ENCODE results near the gene SH2D3A. TPM values are rescaled to one million over a fixed set of nuclear protein-coding genes. Genes with fewer than 3 reads are reported as not detected.

Gene SH2D3A
- total and polyA plus RNA-seq, 4 donors: 0.20 to 1.7 (median 0.89) TPM

- no peaks in the 10 kb centered on the region for H3K27me3 ChIP-seq (ENCODE audit: control insufficient read depth, insufficient read depth, low read length)
- WGBS (ENCODE audit: insufficient coverage): 0% methylated on average over 36 of the region's 46 CpGs
- H3K4me3 ChIP-seq (ENCODE audit: low read depth, low read length): peak overlapping the region; percentile 65
- no peaks in the 10 kb centered on the region for H3K9me3 ChIP-seq (ENCODE audit: control insufficient read depth, insufficient read depth, low read length)
- H3K4me1 ChIP-seq (ENCODE audit: control insufficient read depth, insufficient read depth, low read length): peaks cover 58% of the 10 kb centered on the region
- H3K27ac ChIP-seq (ENCODE audit: low read depth, low read length): peak overlapping the region; percentile 47
- peaks cover 16% of the 10 kb centered on the region for H3K36me3 ChIP-seq (ENCODE audit: control insufficient read depth, insufficient read depth, low read length)
- DNase-seq (ENCODE audit: low read depth in 4 of 6, low spot score in 6 of 6): peak in 1 of 6 donors; percentile 62
Observed at GRCh38 chr19:6740589-6741343, 26.5 kb downstream of the SH2D3A start.

GRCh38 chr19:6739883-6740588, 27.2 kb downstream of the SH2D3A start:
- no peaks in the 10 kb centered on the region for H3K27me3 ChIP-seq (ENCODE audit: control insufficient read depth, insufficient read depth, low read length)
- H3K4me3 ChIP-seq (ENCODE audit: low read depth, low read length): peak overlapping the region; percentile 65
- peaks cover 61% of the 10 kb centered on the region for H3K4me1 ChIP-seq (ENCODE audit: control insufficient read depth, insufficient read depth, low read length)
- WGBS (ENCODE audit: insufficient coverage): 0% methylated on average over 14 of the region's 34 CpGs
- peak overlapping the region; percentile 47 for H3K27ac ChIP-seq (ENCODE audit: low read depth, low read length)
- peaks cover 18% of the 10 kb centered on the region for H3K36me3 ChIP-seq (ENCODE audit: control insufficient read depth, insufficient read depth, low read length)
- DNase-seq (ENCODE audit: low read depth in 4 of 6, low spot score in 6 of 6): peak in 1 of 6 donors; percentile 37
- no peaks in the 10 kb centered on the region for H3K9me3 ChIP-seq (ENCODE audit: control insufficient read depth, insufficient read depth, low read length)

- DNase-seq (ENCODE audit: low read depth in 4 of 6, low spot score in 6 of 6): peak; percentile 65 to 96 (median 83)
- Histone ChIP-seq H3K9me3 (ENCODE audit: control insufficient read depth, insufficient read depth, low read length) (no peaks in the 10 kb centered on the region), H3K27me3 (ENCODE audit: control insufficient read depth, insufficient read depth, low read length) (no peaks in the 10 kb centered on the region), H3K27ac (ENCODE audit: low read depth, low read length) (peak within 1 kb of the TSS; percentile 92), H3K4me3 (ENCODE audit: low read depth, low read length) (peak within 1 kb of the TSS; percentile 65), H3K4me1 (ENCODE audit: control insufficient read depth, insufficient read depth, low read length) (peaks cover 55% of the 10 kb centered on the region), H3K36me3 (ENCODE audit: control insufficient read depth, insufficient read depth, low read length) (peaks cover 12% of the 10 kb centered on the region)
- 0% methylated on average over 19 of the region's 47 CpGs for WGBS (ENCODE audit: insufficient coverage)
Observed at GRCh38 chr19:6739390-6739882, 27.8 kb downstream of the SH2D3A start, which contains the start of gene TRIP10. TRIP10 (plus strand) TSS chr19:6739680; CDS start chr19:6739762, 82 bp downstream.

GRCh38 chr19:6738787-6739389, 28.3 kb downstream of the SH2D3A start:
- WGBS (ENCODE audit: insufficient coverage): 16% methylated on average over 23 of the region's 24 CpGs
- Histone ChIP-seq H3K27me3 (ENCODE audit: control insufficient read depth, insufficient read depth, low read length) (no peaks in the 10 kb centered on the region), H3K4me3 (ENCODE audit: low read depth, low read length) (peak overlapping the region; percentile 41), H3K9me3 (ENCODE audit: control insufficient read depth, insufficient read depth, low read length) (no peaks in the 10 kb centered on the region), H3K4me1 (ENCODE audit: control insufficient read depth, insufficient read depth, low read length) (peaks cover 51% of the 10 kb centered on the region), H3K36me3 (ENCODE audit: control insufficient read depth, insufficient read depth, low read length) (peaks cover 9% of the 10 kb centered on the region), H3K27ac (ENCODE audit: low read depth, low read length) (peak overlapping the region; percentile 92)
- no peak for DNase-seq (ENCODE audit: low read depth in 4 of 6, low spot score in 6 of 6)

GRCh38 chr19:6737873-6738786, 29.1 kb downstream of the SH2D3A start:
- Histone ChIP-seq H3K4me1 (ENCODE audit: control insufficient read depth, insufficient read depth, low read length) (peaks cover 51% of the 10 kb centered on the region), H3K36me3 (ENCODE audit: control insufficient read depth, insufficient read depth, low read length) (peaks cover 13% of the 10 kb centered on the region), H3K9me3 (ENCODE audit: control insufficient read depth, insufficient read depth, low read length) (no peaks in the 10 kb centered on the region), H3K27ac (ENCODE audit: low read depth, low read length) (peak overlapping the region; percentile 92), H3K4me3 (ENCODE audit: low read depth, low read length) (peak overlapping the region; percentile 18), H3K27me3 (ENCODE audit: control insufficient read depth, insufficient read depth, low read length) (no peaks in the 10 kb centered on the region)
- WGBS (ENCODE audit: insufficient coverage): 14% methylated on average over 12 of the region's 13 CpGs
- peak in 3 of 6 donors; percentile 83 to 100 (median 99) for DNase-seq (ENCODE audit: low read depth in 4 of 6, low spot score in 6 of 6)

- H3K27me3 ChIP-seq (ENCODE audit: control insufficient read depth, insufficient read depth, low read length): no peaks in the 10 kb centered on the region
- peaks cover 20% of the 10 kb centered on the region for H3K36me3 ChIP-seq (ENCODE audit: control insufficient read depth, insufficient read depth, low read length)
- peak within 1 kb of the TSS; percentile 97 for H3K27ac ChIP-seq (ENCODE audit: low read depth, low read length)
- DNase-seq (ENCODE audit: low read depth in 4 of 6, low spot score in 6 of 6): peak in 5 of 6 donors; percentile 83 to 100 (median 99)
- H3K4me3 ChIP-seq (ENCODE audit: low read depth, low read length): peak within 1 kb of the TSS; percentile 91
- under 1% methylated on average over 54 of the region's 55 CpGs for WGBS (ENCODE audit: insufficient coverage)
- no peaks in the 10 kb centered on the region for H3K9me3 ChIP-seq (ENCODE audit: control insufficient read depth, insufficient read depth, low read length)
- H3K4me1 ChIP-seq (ENCODE audit: control insufficient read depth, insufficient read depth, low read length): peaks cover 51% of the 10 kb centered on the region
Observed at GRCh38 chr19:6737284-6737872, 29.9 kb downstream of the SH2D3A start, which contains the start of gene GPR108. GPR108 (minus strand) TSS chr19:6737580; CDS start chr19:6737576, 4 bp downstream.

GRCh38 chr19:6736917-6737283, 30.3 kb downstream of the SH2D3A start:
- WGBS (ENCODE audit: insufficient coverage): 0% methylated on average over 15 of the region's 16 CpGs
- H3K36me3 ChIP-seq (ENCODE audit: control insufficient read depth, insufficient read depth, low read length): peaks cover 25% of the 10 kb centered on the region
- no peaks in the 10 kb centered on the region for H3K9me3 ChIP-seq (ENCODE audit: control insufficient read depth, insufficient read depth, low read length)
- no peak for DNase-seq (ENCODE audit: low read depth in 4 of 6, low spot score in 6 of 6)
- peaks cover 51% of the 10 kb centered on the region for H3K4me1 ChIP-seq (ENCODE audit: control insufficient read depth, insufficient read depth, low read length)
- H3K27me3 ChIP-seq (ENCODE audit: control insufficient read depth, insufficient read depth, low read length): no peaks in the 10 kb centered on the region
- H3K4me3 ChIP-seq (ENCODE audit: low read depth, low read length): peak overlapping the region; percentile 91
- peak overlapping the region; percentile 97 for H3K27ac ChIP-seq (ENCODE audit: low read depth, low read length)

- peak overlapping the region; percentile 91 for H3K4me3 ChIP-seq (ENCODE audit: low read depth, low read length)
- peaks cover 30% of the 10 kb centered on the region for H3K36me3 ChIP-seq (ENCODE audit: control insufficient read depth, insufficient read depth, low read length)
- no peaks in the 10 kb centered on the region for H3K27me3 ChIP-seq (ENCODE audit: control insufficient read depth, insufficient read depth, low read length)
- WGBS (ENCODE audit: insufficient coverage): 35% methylated on average over 25 of the region's 25 CpGs
- peak in 2 of 6 donors; percentile 79 to 80 for DNase-seq (ENCODE audit: low read depth in 4 of 6, low spot score in 6 of 6)
- peaks cover 51% of the 10 kb centered on the region for H3K4me1 ChIP-seq (ENCODE audit: control insufficient read depth, insufficient read depth, low read length)
- peak overlapping the region; percentile 97 for H3K27ac ChIP-seq (ENCODE audit: low read depth, low read length)
- no peaks in the 10 kb centered on the region for H3K9me3 ChIP-seq (ENCODE audit: control insufficient read depth, insufficient read depth, low read length)
Observed at GRCh38 chr19:6736169-6736916, 30.9 kb downstream of the SH2D3A start.

All from spinal cord (tissue), 10 donors.